IPS-18a (cell line): ENCODE results near the gene CLASP1.
"Not testable (repeated sequence)": the region's sequence is repeated elsewhere in the genome, so short reads cannot be mapped to it uniquely, and the experiment has no call there.

ENCODE experiments used
- H3K27ac ChIP-seq: one replicate; pipeline ENCODE4 v1.5.1; 2013; ENCODE audit warnings: low read length
- H3K27me3 ChIP-seq: one replicate; pipeline ENCODE4 v1.6.1; 2013; ENCODE audit warnings: mild to moderate bottlenecking, low read length; ENCODE audit not compliant: control insufficient read depth, insufficient read depth
- H3K36me3 ChIP-seq: one replicate; pipeline ENCODE4 v1.6.1; 2013; ENCODE audit warnings: low read depth, low read length; ENCODE audit not compliant: control insufficient read depth
- H3K4me1 ChIP-seq: one replicate; pipeline ENCODE4 v1.6.1; 2013; ENCODE audit warnings: low read depth, low read length; ENCODE audit not compliant: control insufficient read depth
- H3K4me3 ChIP-seq: one replicate; pipeline ENCODE4 v1.5.1; 2013; ENCODE audit warnings: low read length
- H3K9ac ChIP-seq: one replicate; pipeline ENCODE4 v1.6.1; 2013; ENCODE audit warnings: mild to moderate bottlenecking, low read length, moderate library complexity
- H3K9me3 ChIP-seq: one replicate; pipeline ENCODE4 v1.6.1; 2013; ENCODE audit warnings: low read depth, low read length; ENCODE audit not compliant: control insufficient read depth

Gene CLASP1

DNA sequence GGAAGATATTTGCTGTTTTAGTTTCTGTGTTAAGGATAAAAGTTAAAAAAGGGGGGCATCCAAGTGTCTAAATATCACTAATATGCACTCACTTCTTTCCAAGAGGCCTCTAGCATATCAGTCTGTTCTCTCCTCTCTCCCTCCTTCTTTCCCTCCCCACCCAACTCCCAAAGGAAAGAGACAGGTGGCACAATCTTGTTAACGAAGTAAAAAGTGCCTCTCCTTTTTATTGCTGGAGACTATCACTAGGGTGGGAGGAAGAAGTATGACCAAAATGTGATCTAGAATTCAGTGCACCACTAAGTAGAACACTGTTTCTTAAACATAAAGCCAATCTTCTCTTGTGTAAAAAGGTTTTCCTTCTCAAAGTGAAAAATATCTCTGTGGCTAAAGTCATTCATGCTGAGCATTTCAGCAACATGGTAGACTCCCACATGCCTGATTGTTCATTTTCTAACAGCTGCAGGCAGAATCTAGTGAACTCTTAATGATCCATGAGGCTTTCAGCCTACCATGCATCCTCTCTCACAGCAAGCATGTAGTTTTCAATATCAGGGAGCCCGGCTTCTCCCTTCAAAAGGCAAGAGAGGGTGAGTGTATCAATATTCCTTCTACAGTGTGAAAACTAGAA is 79.1 kb downstream of the CLASP1 start:
- H3K4me3 ChIP-seq, result no peak overlapping the region
- peaks cover 6% of the 10 kb centered on the region for H3K4me1 ChIP-seq
- H3K27me3 ChIP-seq, result no peaks in the 10 kb centered on the region
- H3K9ac ChIP-seq, result no peak overlapping the region
- no peak overlapping the region for H3K27ac ChIP-seq
- no peaks in the 10 kb centered on the region for H3K9me3 ChIP-seq
- H3K36me3 ChIP-seq, result no peaks in the 10 kb centered on the region

- no peak overlapping the region for H3K4me3 ChIP-seq
- no peaks in the 10 kb centered on the region for H3K36me3 ChIP-seq
- no peak overlapping the region for H3K9ac ChIP-seq
- H3K27ac ChIP-seq, result no peak overlapping the region
- H3K4me1 ChIP-seq, result peaks cover 6% of the 10 kb centered on the region
- H3K27me3 ChIP-seq, result no peaks in the 10 kb centered on the region
- H3K9me3 ChIP-seq, result peaks cover 6% of the 10 kb centered on the region
Observed at GRCh38 chr2:121567957-121568409, 81.3 kb downstream of the CLASP1 start.

DNA sequence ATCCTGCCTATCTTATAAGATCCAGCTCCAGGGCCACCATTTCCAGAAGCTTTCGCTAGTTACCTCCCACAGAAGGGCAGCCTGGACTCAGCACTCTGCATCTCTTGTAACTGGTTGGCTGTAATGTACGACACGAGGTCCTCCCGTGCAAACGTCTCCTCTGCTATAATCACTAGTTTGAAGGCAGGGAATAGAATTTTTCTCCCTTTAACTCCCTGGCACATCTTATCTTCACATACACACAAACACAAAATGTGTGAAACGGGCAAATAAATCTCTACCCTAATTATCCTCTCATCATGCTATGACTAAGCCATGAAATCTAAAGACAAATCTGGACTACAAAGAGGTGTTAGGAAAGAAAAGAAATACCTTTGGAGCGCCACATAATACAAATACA is 81.8 kb downstream of the CLASP1 start:
- H3K4me3 ChIP-seq, result no peak overlapping the region
- H3K4me1 ChIP-seq, result peaks cover 6% of the 10 kb centered on the region
- peaks cover 6% of the 10 kb centered on the region for H3K9me3 ChIP-seq
- H3K9ac ChIP-seq, result no peak overlapping the region
- no peaks in the 10 kb centered on the region for H3K36me3 ChIP-seq
- no peak overlapping the region for H3K27ac ChIP-seq
- no peaks in the 10 kb centered on the region for H3K27me3 ChIP-seq

DNA sequence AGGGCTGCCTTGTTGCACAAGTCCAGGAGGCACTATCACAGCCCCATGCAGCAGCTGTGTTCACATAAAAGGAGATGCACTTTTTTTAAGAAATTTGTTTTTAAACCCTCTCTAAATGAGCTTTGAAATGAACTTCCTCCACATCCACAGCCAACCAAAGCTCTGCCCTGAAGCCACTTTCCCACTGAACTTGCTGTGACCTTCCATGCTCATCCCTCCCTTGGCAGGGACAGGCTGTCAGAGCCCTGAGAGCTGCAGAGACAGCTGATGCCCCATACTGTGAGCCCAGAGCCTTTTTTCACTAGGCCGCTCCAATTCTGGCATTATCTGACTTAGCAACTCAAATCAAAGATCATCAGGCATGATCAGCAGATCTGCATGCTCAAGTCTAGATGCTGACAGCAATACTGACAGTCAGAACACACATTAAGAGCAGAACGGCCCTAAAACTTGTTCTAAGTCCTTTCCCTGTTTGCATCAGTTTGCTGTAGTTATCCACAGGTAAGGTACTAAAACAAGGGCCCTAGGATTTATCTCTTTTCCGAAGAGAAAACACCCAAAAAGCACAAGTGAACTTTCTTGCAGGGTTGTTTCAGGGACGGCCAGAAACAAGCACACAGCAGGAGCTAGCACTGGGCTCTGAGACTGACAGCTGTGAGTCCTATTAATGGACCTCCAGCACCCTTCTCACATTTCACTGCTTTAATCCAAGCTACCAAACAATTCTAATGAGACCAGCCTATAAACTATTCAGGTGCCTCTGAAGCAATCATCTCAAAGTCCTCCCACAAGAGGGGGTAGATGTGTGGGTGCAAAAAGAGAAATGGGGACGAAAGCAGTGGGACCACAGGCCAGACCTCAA is 83.6 kb downstream of the CLASP1 start:
- peaks cover 6% of the 10 kb centered on the region for H3K4me1 ChIP-seq
- no peak overlapping the region for H3K9ac ChIP-seq
- H3K9me3 ChIP-seq, result peaks cover 6% of the 10 kb centered on the region
- H3K36me3 ChIP-seq, result no peaks in the 10 kb centered on the region
- H3K27ac ChIP-seq, result no peak overlapping the region
- no peaks in the 10 kb centered on the region for H3K27me3 ChIP-seq
- H3K4me3 ChIP-seq, result no peak overlapping the region

DNA sequence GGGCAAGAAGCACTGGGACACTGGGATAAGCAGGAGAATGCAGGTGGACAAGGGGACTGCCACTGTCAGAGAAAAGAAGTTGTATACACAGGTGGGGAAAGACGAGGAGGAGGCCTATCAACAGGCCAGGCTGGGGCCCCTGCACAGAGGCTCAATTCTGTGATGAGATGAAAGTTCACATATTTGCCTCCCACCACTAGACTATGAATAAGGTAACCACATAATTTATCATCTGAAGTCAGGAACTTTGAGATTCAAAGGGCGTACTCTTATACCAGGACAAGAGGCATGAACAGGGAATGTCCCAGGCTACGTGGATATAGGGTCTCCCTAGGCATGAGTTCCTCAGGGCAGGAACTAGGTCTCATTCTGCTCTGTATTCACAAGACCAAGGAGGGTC is 84.4 kb downstream of the CLASP1 start:
- no peaks in the 10 kb centered on the region for H3K27me3 ChIP-seq
- H3K4me1 ChIP-seq, result peaks cover 6% of the 10 kb centered on the region
- H3K4me3 ChIP-seq, result no peak overlapping the region
- no peak overlapping the region for H3K9ac ChIP-seq
- H3K9me3 ChIP-seq, result peaks cover 6% of the 10 kb centered on the region
- H3K36me3 ChIP-seq, result no peaks in the 10 kb centered on the region
- H3K27ac ChIP-seq, result no peak overlapping the region

GRCh38 chr2:121563754-121564153 is 85.5 kb downstream of the CLASP1 start:
- H3K9ac ChIP-seq, H3K4me3 ChIP-seq, H3K4me1 ChIP-seq, H3K36me3 ChIP-seq, H3K27me3 ChIP-seq, H3K27ac ChIP-seq, H3K9me3 ChIP-seq: not testable (repeated sequence)

GRCh38 chr2:121562269-121563176 is 86.7 kb downstream of the CLASP1 start:
- Histone ChIP-seq H3K9ac (no peak overlapping the region), H3K27me3 (no peaks in the 10 kb centered on the region), H3K4me1 (peaks cover 6% of the 10 kb centered on the region), H3K9me3 (peaks cover 6% of the 10 kb centered on the region), H3K4me3 (no peak overlapping the region), H3K36me3 (no peaks in the 10 kb centered on the region), H3K27ac (no peak overlapping the region)

DNA sequence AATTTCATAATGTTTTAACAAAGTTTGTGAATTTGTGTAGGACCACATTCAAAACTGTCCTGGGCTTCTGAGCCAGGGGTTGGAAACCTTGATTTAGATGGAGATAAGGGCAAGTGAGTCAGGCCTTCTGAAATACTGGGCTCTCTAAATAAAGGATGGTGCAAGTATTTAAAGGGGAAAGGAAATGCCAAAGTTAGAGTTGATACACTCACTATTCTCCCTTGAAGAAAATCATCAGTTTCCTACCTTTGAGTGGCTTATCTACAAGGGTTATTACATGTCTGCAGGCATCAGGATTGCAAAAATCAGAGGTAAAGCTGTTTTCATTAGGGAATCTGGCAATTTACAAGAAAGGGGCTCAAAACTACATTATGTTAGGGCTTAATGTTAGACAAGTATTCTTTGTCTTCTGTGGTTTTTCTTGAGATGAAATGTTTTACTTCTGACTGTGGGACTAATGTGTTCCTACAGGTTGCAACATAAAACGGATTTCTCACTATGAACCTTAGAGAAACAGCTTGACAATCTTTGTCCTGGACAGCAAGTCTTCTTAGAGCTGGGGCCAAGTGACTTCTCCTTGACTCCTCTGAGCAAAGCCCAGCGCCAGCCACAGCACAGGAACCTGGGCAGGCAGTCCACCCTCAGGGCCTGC is 87.5 kb downstream of the CLASP1 start:
- H3K9ac ChIP-seq, result no peak overlapping the region
- no peak overlapping the region for H3K4me3 ChIP-seq
- no peaks in the 10 kb centered on the region for H3K36me3 ChIP-seq
- H3K9me3 ChIP-seq, result peaks cover 6% of the 10 kb centered on the region
- H3K4me1 ChIP-seq, result peaks cover 6% of the 10 kb centered on the region
- no peaks in the 10 kb centered on the region for H3K27me3 ChIP-seq
- no peak overlapping the region for H3K27ac ChIP-seq

- Histone ChIP-seq H3K9me3 (no peaks in the 10 kb centered on the region), H3K9ac (no peak overlapping the region), H3K27me3 (no peaks in the 10 kb centered on the region), H3K27ac (no peak overlapping the region), H3K4me1 (peaks cover 3% of the 10 kb centered on the region), H3K4me3 (no peak overlapping the region), H3K36me3 (no peaks in the 10 kb centered on the region)
Observed at GRCh38 chr2:121558329-121558728, 90.9 kb downstream of the CLASP1 start.

DNA sequence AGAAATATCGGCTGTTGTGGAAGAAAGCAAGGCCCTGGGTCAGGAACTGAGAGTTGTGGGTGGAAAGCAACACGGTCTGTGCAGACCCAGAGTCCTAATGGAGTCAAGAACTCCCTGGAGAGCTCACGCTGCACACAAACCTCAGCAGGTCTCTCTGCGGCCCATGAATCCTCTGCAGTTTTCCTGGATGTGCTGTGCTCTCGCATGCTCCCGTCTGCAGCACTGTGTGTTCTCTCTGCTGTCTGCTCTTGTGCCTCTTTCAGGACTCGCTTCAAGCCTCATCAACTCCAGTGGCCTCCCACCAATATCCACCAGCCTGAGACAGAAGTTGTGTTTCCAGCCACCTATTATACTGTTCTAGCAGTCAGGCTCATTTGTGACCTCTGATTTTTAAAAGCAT is 94.3 kb downstream of the CLASP1 start:
- H3K36me3 ChIP-seq, result no peaks in the 10 kb centered on the region
- H3K9ac ChIP-seq, result no peak overlapping the region
- H3K9me3 ChIP-seq, result no peaks in the 10 kb centered on the region
- H3K27me3 ChIP-seq, result no peaks in the 10 kb centered on the region
- H3K27ac ChIP-seq, result no peak overlapping the region
- peaks cover 3% of the 10 kb centered on the region for H3K4me1 ChIP-seq
- H3K4me3 ChIP-seq, result no peak overlapping the region
